ENCODE data around the gene ARPC1A. TPM values are rescaled to one million over a fixed set of nuclear protein-coding genes. Genes with fewer than 3 reads are reported as not detected.
A peak's percentile ranks its signal among the peaks of the same experiment; 100 is the strongest.

Gene ARPC1A
- total RNA-seq, 2 donors from 2014 or later, result 108 to 117 TPM

DNA sequence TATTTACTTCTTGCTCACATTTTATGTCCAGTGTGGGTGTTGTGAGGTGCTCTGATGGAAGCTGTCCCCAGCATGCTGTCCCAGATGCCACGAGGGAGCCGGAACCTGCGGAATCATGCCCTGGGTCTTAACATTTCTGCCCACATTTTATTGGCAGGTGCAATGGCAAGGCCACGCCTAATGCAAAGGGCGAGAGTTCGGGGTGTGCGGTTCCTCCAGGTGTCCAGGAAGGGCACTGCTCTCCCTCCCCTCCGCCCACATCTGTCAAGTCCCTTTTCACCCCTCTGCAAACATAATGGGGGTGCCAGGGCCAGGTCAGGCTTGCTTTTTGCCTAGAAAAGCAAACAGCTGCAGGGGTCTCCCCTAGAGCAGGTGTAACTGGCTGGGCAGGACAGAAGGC, 66.3 kb downstream of the ARPC1A start:
- H3K27me3 ChIP-seq, result no peaks in the 10 kb centered on the region
- H3K36me3 ChIP-seq, result peaks cover 48% of the 10 kb centered on the region
- H3K27ac ChIP-seq, result peak overlapping the region; percentile 70 to 81
- no peak for DNase-seq (ENCODE audit: low spot score)
- TF ChIP-seq CTCF (IDR thresholded peaks at IDR 0.05), result no peak
- H3K4me3 ChIP-seq, result peak overlapping the region in 1 of 2 donors; percentile 56
- H3K4me1 ChIP-seq, result peaks cover 0 to 20% of the 10 kb centered on the region in 2 donors
- no peaks in the 10 kb centered on the region for H3K9me3 ChIP-seq

GRCh38 chr7:99392659-99393354, 67.1 kb downstream of the ARPC1A start:
- Histone ChIP-seq H3K4me1 (peaks cover 0 to 20% of the 10 kb centered on the region in 2 donors), H3K27me3 (no peaks in the 10 kb centered on the region), H3K36me3 (peaks cover 55% of the 10 kb centered on the region), H3K4me3 (peak overlapping the region; percentile 56 to 57), H3K9me3 (no peaks in the 10 kb centered on the region), H3K27ac (peak overlapping the region; percentile 70 to 81)
- no peak for TF ChIP-seq CTCF (IDR thresholded peaks at IDR 0.05)
- peak; percentile 85 for DNase-seq (ENCODE audit: low spot score)

DNA sequence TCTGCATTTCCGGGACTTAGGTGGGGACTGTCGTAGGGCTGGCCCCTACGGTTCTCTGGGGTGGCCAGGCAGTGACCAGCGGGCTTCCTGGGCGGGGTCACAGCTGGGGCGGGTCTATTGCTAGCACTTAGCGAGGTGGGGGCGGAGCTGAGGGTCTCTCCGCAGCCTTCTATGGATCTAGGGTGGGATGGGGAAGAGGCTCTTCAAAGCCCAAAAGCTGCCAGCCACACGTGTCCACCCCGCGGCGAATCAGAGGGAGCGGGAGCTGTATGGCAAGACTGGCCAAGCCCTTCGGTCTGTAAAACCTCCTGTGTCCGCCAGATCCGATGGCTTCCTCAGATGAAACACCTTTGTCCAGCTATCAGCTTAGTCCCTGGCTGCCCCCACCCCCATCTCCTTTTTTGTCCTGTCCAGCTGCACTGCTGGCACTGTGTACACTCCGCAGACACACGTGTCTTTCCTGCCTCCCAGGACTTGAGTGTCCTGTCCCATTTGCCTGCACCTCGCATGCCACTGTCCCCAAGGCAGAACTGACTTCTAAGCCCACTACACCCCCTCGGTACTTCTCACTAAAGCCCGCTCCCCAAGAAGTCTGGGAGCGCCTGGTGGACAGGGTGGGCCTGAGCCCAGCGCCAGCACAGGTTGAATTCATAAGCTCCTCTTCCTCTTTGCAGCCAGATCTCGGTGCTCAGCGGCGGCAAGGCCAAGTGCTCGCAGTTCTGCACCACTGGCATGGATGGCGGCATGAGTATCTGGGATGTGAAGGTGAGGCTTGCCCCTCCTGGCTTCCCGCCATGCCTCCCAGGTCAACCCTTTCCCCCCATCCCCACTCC, 67.9 kb downstream of the ARPC1A start:
- no peak for DNase-seq (ENCODE audit: low spot score)
- no peak for TF ChIP-seq CTCF (IDR thresholded peaks at IDR 0.05)
- Histone ChIP-seq H3K27ac (peak overlapping the region; percentile 70 to 81), H3K4me3 (peak overlapping the region; percentile 56 to 57), H3K9me3 (no peaks in the 10 kb centered on the region), H3K4me1 (peaks cover 0 to 20% of the 10 kb centered on the region in 2 donors), H3K36me3 (peaks cover 58% of the 10 kb centered on the region), H3K27me3 (no peaks in the 10 kb centered on the region)

- H3K27me3 ChIP-seq, result no peaks in the 10 kb centered on the region
- no peak for DNase-seq (ENCODE audit: low spot score)
- H3K4me1 ChIP-seq, result peaks cover 0 to 20% of the 10 kb centered on the region in 2 donors
- H3K9me3 ChIP-seq, result no peaks in the 10 kb centered on the region
- peaks cover 58% of the 10 kb centered on the region for H3K36me3 ChIP-seq
- H3K4me3 ChIP-seq, result no peak overlapping the region
- no peak for TF ChIP-seq CTCF (IDR thresholded peaks at IDR 0.05)
- H3K27ac ChIP-seq, result peak overlapping the region in 1 of 2 donors; percentile 70
Measured at GRCh38 chr7:99394188-99394502, 68.4 kb downstream of the ARPC1A start.

- H3K4me3 ChIP-seq, result no peak overlapping the region
- no peaks in the 10 kb centered on the region for H3K9me3 ChIP-seq
- no peaks in the 10 kb centered on the region for H3K27me3 ChIP-seq
- no peak for TF ChIP-seq CTCF (IDR thresholded peaks at IDR 0.05)
- peaks cover 0 to 20% of the 10 kb centered on the region in 2 donors for H3K4me1 ChIP-seq
- no peak for DNase-seq (ENCODE audit: low spot score)
- peaks cover 63% of the 10 kb centered on the region for H3K36me3 ChIP-seq
- no peak overlapping the region for H3K27ac ChIP-seq
Measured at GRCh38 chr7:99395616-99396327, 70.1 kb downstream of the ARPC1A start.

Measured in right atrium auricular region (tissue), 2 donors.